ENCODE results near the gene GRM7.

- TF ChIP-seq POLR2A (IDR thresholded peaks at IDR 0.05) (no peak), CTCF (IDR thresholded peaks at IDR 0.05) (no peak)
Observed at GRCh38 chr3:7683426-7683825, 822.5 kb downstream of the GRM7 start.
